K562 (cell line): ENCODE measurements around the gene HSPA1L. TPM values are rescaled to one million over a fixed set of nuclear protein-coding genes. Genes with fewer than 3 reads are reported as not detected.

Source experiments
- ATAC-seq: fragments of 200-7000 bp; cut with Tn5 transposase; 3 replicates; pipeline ENCODE4 v1.9.1; 2020; ENCODE audit warnings: moderate library complexity
- BruUV-seq: library from RNA; stranded (reverse); fragments of 400-500 nt; replicated peaks from 2 replicates; lab custom pipeline; 2021; lab: Mats Ljungman, UMichigan
- CTCF ChIA-PET: fragments of 300-600 bp; formaldehyde crosslinking; extraction: SDS; loops from one replicate; lab custom pipeline; 2021; ENCODE audit warnings: low intra/inter-chr PET ratio; lab: Yijun Ruan, JAX
- POLR2A ChIA-PET: fragments of 300-600, 350-650 bp; sonication (Branson Sonifier 250); formaldehyde crosslinking; extraction: SDS; loops from one replicate; lab custom pipeline; 2021; ENCODE audit warnings: antibody characterized with exemption, inconsistent platforms; lab: Yijun Ruan, JAX
- DNase-seq, 4 experiments: peaks; one replicate each; pipeline versions ENCODE4 v3.0.0 to v3.0.0-alpha.2; 2011 to 2018; ENCODE audit warnings: low spot score in 3 of 4, mixed read lengths in 3 of 4; ENCODE audit errors: extremely low read depth in 1 of 4
- FAIRE-seq: peaks from 2 replicates; lab custom pipeline; 2011; peaks lifted over from hg19 to GRCh38; lab: Jason Lieb, UNC
- H2AFZ ChIP-seq: 2 replicates; pipeline ENCODE4 v1.6.0; 2011; ENCODE audit warnings: low read depth, low read length, control low read depth, inconsistent platforms
- H3K27ac ChIP-seq: fragments of 200-600 bp; 3 replicates; pipeline ENCODE4 v1.8.0; 2011; ENCODE audit warnings: low read depth, mild to moderate bottlenecking, control low read depth, inconsistent platforms, low read length, moderate library complexity, mixed read lengths; ENCODE audit errors: extremely low read depth
- H3K27me3 ChIP-seq, 2 experiments: fragments of 300-600 bp in 1 of 2; 2 replicates in 1 of 2; 3 replicates in 1 of 2; pipeline versions ENCODE4 v1.6.0 to v1.8.0; 2011; ENCODE audit warnings: inconsistent platforms in 2 of 2, low read length in 2 of 2, mild to moderate bottlenecking in 1 of 2, mixed read lengths in 1 of 2, moderate library complexity in 1 of 2; ENCODE audit not compliant: control insufficient read depth in 2 of 2, insufficient read depth in 2 of 2
- H3K36me3 ChIP-seq: fragments of 300-600 bp; 3 replicates; pipeline ENCODE4 v1.8.0; 2011; ENCODE audit warnings: mild to moderate bottlenecking, low read length, inconsistent platforms; ENCODE audit not compliant: control insufficient read depth, insufficient read depth
- H3K4me1 ChIP-seq, 2 experiments: fragments of 200-600 bp in 1 of 2; replicated peaks in 1 of 2; 2 replicates in 1 of 2; 3 replicates in 1 of 2; pipeline versions ENCODE4 v1.5.1 to v1.8.0; 2011; ENCODE audit warnings: inconsistent platforms in 2 of 2, low read length in 2 of 2, mild to moderate bottlenecking in 1 of 2, mixed read lengths in 1 of 2, moderate library complexity in 1 of 2; ENCODE audit not compliant: control insufficient read depth in 2 of 2, insufficient read depth in 2 of 2
- H3K4me2 ChIP-seq: 2 replicates; pipeline ENCODE4 v1.6.1; 2011; ENCODE audit warnings: low read length, control low read depth, inconsistent platforms, mixed read lengths; ENCODE audit not compliant: insufficient read depth
- H3K4me3 ChIP-seq: fragments of 200-600 bp; sonication (generic), shearing (Covaris generic); 2 replicates; pipeline ENCODE4 v1.5.1; 2016; ENCODE audit warnings: control low read depth, inconsistent platforms
- H3K79me2 ChIP-seq: fragments of 200-600 bp; 3 replicates; pipeline ENCODE4 v1.8.0; 2011; ENCODE audit warnings: low read length, inconsistent platforms; ENCODE audit not compliant: control insufficient read depth, insufficient read depth
- H3K9ac ChIP-seq, 2 experiments: 2 replicates each; pipeline versions ENCODE4 v1.6.0 to v1.6.1; 2011; ENCODE audit warnings: low read depth in 2 of 2, low read length in 2 of 2, control low read depth in 1 of 2, inconsistent platforms in 1 of 2, mild to moderate bottlenecking in 1 of 2, mixed read lengths in 1 of 2; ENCODE audit not compliant: insufficient read depth in 1 of 2
- H3K9me1 ChIP-seq: one replicate; pipeline ENCODE4 v1.6.0; 2011; ENCODE audit warnings: inconsistent platforms, mild to moderate bottlenecking, low read length, moderate library complexity; ENCODE audit not compliant: control insufficient read depth, insufficient read depth
- H3K9me3 ChIP-seq: replicated peaks from 2 replicates; pipeline ENCODE4 v1.5.1; 2011; ENCODE audit warnings: low read depth, low read length, inconsistent platforms; ENCODE audit not compliant: control insufficient read depth, insufficient read depth
- H4K20me1 ChIP-seq: replicated peaks from 2 replicates; pipeline ENCODE4 v1.6.1; 2011; ENCODE audit warnings: low read length, inconsistent platforms, mixed read lengths; ENCODE audit not compliant: control insufficient read depth, insufficient read depth
- CCNT2 ChIP-seq: IDR thresholded peaks from 2 replicates; pipeline ENCODE4 v1.6.1; 2011; ENCODE audit warnings: borderline replicate concordance, low read depth, mild to moderate bottlenecking, moderate library complexity, mixed read lengths, low read length; ENCODE audit not compliant: insufficient read length; ENCODE audit errors: extremely low read depth
- PHB ChIP-seq: fragments of 250-450 bp; sonication (Bioruptor Pico); IDR thresholded peaks from 2 replicates; pipeline ENCODE4 v1.5.0; 2021
- PML ChIP-seq: IDR thresholded peaks from 2 replicates; pipeline ENCODE4 v1.6.1; 2012; ENCODE audit warnings: low read length, inconsistent platforms
- POLR2G ChIP-seq: fragments of 200-400 bp; formaldehyde crosslinking; IDR thresholded peaks from 2 replicates; pipeline ENCODE4 v1.6.1; 2017; ENCODE audit warnings: low read depth, mild to moderate bottlenecking, antibody characterized with exemption, low read length, moderate library complexity
- RBFOX2 ChIP-seq: fragments of 200-400 bp; formaldehyde crosslinking; IDR thresholded peaks from 2 replicates; pipeline ENCODE4 v1.6.1; 2017; ENCODE audit warnings: low read depth, mild to moderate bottlenecking, low read length, moderate library complexity
- TAF15 ChIP-seq: fragments of 200-400 bp; formaldehyde crosslinking; IDR thresholded peaks from 2 replicates; pipeline ENCODE4 v1.6.1; 2017; ENCODE audit warnings: mild to moderate bottlenecking, low read depth, low read length, moderate library complexity
- WGBS: fragments of 100-300 bp; shearing (Covaris generic); methylation state at CpG from one replicate; pipeline ENCODE4 v1.1.6; 2016; ENCODE audit warnings: low coverage, mixed read lengths; ENCODE audit not compliant: insufficient coverage; ENCODE audit errors: missing lambda C conversion rate; 5-methylcytosine and 5-hydroxymethylcytosine counted together
- in situ Hi-C: fragments of 300-500 bp; cut with MboI; formaldehyde crosslinking; loops from 4 replicates; pipeline ENCODE4 v1.15.0; 2018; ENCODE audit warnings: inconsistent platforms, mixed read lengths
- intact Hi-C: fragments of 100-400 bp; cut with micrococcal nuclease; formaldehyde crosslinking; loops from 2 replicates; pipeline ENCODE4 v1.14.2; 2022
- polyA plus RNA-seq, 8 experiments: library from polyadenylated mRNA; depleted of rRNA in 4 of 8; stranded (reverse) in 5 of 8; unstranded in 3 of 8; fragments of >200 nt; fragmentation: Nextera tagmentation in 2 of 8; fragmentation: Illumina TruSeq in 1 of 8; extraction: Ambion mirVana in 2 of 8; extraction: Trizol in 1 of 8; gene quantifications; 2 replicates each; pipeline versions ENCODE4 v1.2.1 to v1.2.3, GENCODE V29; 2011 to 2014; ENCODE audit warnings: inconsistent platforms in 1 of 8, missing spikeins in 1 of 8
- total RNA-seq, 7 experiments: library from RNA; depleted of rRNA in 6 of 7; stranded (reverse); fragments of >200 nt in 6 of 7; fragmentation: Illumina TruSeq in 2 of 7; extraction: Trizol in 2 of 7; gene quantifications; 2 replicates each; pipeline versions ENCODE4 v1.2.1 to v1.2.3, GENCODE V29; 2011 to 2021; ENCODE audit warnings: low replicate concordance in 1 of 7

Gene HSPA1L
- total and polyA plus RNA-seq, 9 of the 15 experiments (the other 6 are each of a cell fraction or from before 2014, with no cell fraction given): 0.14 to 2.1 (median 1.3) TPM

DNA sequence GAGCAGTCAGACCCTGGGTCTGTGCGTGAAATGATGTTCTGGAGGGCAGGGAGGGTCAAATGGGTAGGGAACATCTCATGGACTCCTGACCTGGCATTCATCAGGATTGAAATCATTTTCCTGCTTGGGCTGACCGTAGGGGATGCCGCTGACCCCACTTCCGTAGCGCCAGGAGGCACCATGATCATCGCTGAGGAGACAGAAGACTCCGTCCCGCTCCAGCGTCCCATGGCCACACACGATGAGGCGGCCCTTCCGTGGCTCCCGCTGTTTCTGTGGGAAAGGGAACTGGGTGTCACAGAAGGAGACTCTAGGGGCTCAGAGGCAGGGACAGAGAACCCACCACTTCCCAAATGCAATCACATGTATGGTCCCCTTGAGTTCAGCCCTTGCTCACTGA lies 45.3 kb upstream of the HSPA1L start:
- no peak for FAIRE-seq
- Histone ChIP-seq H3K79me2 (peaks cover 20% of the 10 kb centered on the region), H3K36me3 (peaks cover 52% of the 10 kb centered on the region; the same call in 2 of the 3 replicates), H3K27ac (no peak overlapping the region), H3K9ac (peak overlapping the region in 1 of 2 experiments; percentile 40; a peak in 2 of 4 replicates), H4K20me1 (no peaks in the 10 kb centered on the region), H2AFZ (no peak overlapping the region), H3K4me3 (no peak overlapping the region), H3K4me1 (peaks cover 11 to 37% of the 10 kb centered on the region in 2 experiments; a peak in 4 of 5 replicates)
- BruUV-seq: no TSS peak
- CTCF ChIA-PET: no interaction called here
- no peak for DNase-seq
- intact Hi-C loops: no loop called here
- TF ChIP-seq PHB (no peak), RBFOX2 (peak; percentile 41; the same call in 1 of the 2 replicates), CCNT2 (peak; percentile 37), TAF15 (0 out of 2 replicates have a peak, but pooled peaks have one; percentile 4), POLR2G (0 out of 2 replicates have a peak, but pooled peaks have one; percentile 18), PML (peak; percentile 23; the same call in 1 of the 2 replicates)
- TF ChIP-seq, all 486 proteins: peak for 5
- H3K9me3 ChIP-seq: no peaks in the 10 kb centered on the region
- no peak for ATAC-seq
- in situ Hi-C loops: loop anchor here (5.0 kb wide), 1 partner anchor 198 kb away; the partner anchor contains the start of genes C6orf47 and GPANK1
- no peak overlapping the region for H3K4me2 ChIP-seq
- no peaks in the 10 kb centered on the region for H3K27me3 ChIP-seq
- 95% methylated on average over 13 of the region's 13 CpGs for WGBS
- POLR2A ChIA-PET: interaction anchor here (0.6 to 6.2 kb wide), 8 partner anchors 10 to 209 kb away, joined by 3 to 91 read pairs (median 8); partner anchors contain the start of genes GPANK1 and HSPA1B
- peaks cover 9% of the 10 kb centered on the region for H3K9me1 ChIP-seq
